HTR-8/SVneo (cell line): Measurements from ENCODE around the gene FAT2.

Source experiments
- DNase-seq: peaks from one replicate; pipeline ENCODE4 v3.0.0; 2011; ENCODE audit warnings: low spot score, mixed read lengths; ENCODE audit not compliant: insufficient read length
- FAIRE-seq: peaks from 2 replicates; lab custom pipeline; 2011; peaks lifted over from hg19 to GRCh38; lab: Jason Lieb, UNC

The FAT2 gene

GRCh38 chr5:151562019-151562707 is 29.0 kb downstream of the FAT2 start:
- FAIRE-seq (no peak), DNase-seq (no peak)

DNA sequence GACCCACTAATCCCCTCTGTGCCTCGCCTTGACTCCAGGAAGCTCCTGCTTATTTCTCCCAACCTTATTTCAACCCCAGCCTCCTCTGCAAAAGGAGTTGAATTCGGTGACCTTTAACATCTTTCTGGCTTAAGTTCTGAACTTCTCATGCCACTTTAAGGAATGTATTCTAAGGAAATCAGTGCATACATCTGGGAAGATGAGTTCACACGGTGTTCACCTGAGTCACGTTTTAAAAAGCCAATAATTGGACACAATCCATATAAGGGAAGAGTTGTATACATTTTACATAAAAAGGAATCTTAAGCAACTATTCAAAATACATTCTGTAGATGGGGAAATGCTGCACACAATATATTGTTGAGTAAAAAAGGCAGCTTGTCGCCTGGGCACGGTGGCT is 33.2 kb downstream of the FAT2 start:
- DNase-seq: no peak
- FAIRE-seq: no peak

DNA sequence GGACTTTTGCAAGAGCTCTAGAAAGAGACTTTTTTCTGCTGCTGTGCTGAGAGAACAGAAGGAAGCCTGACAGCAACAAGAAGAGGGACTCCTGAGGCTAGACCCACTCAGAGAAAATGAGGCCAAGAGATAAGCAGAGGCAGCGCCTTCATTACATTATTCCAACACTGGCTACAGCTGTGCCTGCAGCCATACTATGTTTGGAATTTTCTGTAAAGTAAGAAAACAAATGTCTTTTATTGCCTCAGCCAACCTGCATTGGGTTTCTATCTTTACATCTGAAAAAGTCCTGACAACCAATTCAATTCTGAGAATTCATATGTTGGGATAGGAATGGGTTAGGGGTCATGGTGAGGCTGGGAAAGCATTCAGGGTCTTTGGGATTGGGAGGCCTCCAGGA is 33.7 kb downstream of the FAT2 start:
- no peak for DNase-seq

DNA sequence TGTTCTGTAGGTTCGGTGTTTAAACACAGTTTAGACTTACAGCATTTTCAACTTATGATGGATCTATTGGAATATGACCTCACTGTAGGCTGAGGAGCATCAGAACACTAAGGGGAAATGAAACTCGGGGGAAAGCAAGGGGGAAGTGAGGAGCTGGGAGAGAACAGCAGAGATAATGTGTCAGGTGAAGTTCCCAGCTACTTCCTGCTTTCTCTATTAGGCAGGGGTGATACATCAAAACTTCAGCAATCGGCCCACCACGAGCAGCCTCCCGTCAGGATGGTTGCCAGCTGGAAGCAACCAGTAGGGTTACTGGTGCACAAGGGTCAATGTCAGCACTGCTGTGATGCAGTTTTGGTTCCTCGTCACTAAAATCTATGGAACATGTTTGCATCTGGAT is 34.3 kb downstream of the FAT2 start:
- no peak for DNase-seq
- no peak for FAIRE-seq

More for the DNA sequence above, 33.7 kb downstream of the FAT2 start:
- FAIRE-seq: no peak

DNA sequence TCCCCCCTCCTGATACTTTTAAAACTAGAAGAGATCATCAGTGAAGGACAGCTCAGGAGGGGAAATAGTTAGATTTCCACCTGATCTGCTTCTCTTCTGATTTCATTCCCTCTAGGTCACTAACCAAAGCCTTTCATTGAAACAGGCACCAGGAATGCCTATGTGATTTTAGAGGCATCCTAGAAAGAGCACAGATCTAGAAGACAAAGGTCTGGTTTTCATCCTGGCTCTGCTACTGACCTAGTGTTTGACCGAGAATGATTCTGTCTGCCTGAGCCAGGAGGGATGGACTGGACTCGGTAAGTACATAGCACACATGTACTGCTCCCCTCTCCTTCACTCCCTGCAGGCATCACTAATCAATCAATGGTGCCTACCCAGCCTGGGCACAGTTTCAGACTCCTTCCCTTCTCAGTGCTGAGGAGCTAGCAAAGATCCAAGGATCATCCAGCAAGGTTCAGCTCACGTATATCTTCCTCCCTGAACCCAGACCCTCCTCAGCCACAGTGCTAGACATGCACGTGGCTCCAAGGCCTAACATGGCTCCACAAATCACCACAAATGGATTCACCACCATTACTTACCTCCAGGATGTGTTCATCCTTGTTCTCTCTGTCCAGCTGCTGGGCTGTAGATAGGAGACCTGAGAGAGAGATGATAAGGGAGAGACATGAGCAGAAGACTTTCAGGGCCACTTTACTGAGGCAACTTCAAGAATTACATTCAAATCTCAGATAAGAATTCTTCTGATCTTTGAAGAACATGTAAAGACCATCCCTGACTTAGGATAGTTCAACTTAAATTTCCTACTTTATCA is 35.2 kb downstream of the FAT2 start:
- DNase-seq (no peak), FAIRE-seq (no peak)

DNA sequence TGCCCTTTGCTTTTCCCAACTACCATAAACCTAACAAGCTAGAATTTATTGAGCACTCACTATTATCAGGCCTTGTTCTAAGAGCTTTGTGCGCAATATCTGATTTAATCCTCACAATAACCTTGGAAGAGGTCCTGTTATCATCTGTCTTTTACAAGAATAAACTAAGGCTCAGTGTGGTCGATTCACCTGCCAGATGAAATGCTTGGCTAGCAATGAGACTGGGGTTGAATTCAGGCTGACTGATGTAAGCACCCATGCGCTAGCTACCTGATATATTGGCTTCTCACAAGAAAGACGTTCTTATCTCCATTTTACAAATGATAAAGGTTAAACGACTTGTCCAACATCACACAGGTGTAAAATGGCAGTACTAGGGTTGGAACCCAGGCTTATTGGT is 37.4 kb downstream of the FAT2 start:
- no peak for DNase-seq
- FAIRE-seq: no peak

GRCh38 chr5:151553130-151553670 is 37.9 kb downstream of the FAT2 start:
- FAIRE-seq: no peak

GRCh38 chr5:151551985-151552384 is 39.1 kb downstream of the FAT2 start:
- no peak for DNase-seq
- FAIRE-seq: no peak

More at GRCh38 chr5:151553130-151553670, 37.9 kb downstream of the FAT2 start:
- no peak for DNase-seq

- no peak for DNase-seq
- no peak for FAIRE-seq
Measured at GRCh38 chr5:151550146-151550545, 41.0 kb downstream of the FAT2 start.

GRCh38 chr5:151549713-151550112 is 41.4 kb downstream of the FAT2 start:
- no peak for FAIRE-seq

GRCh38 chr5:151547364-151547763 is 43.8 kb downstream of the FAT2 start:
- DNase-seq: no peak
- FAIRE-seq: no peak

More at GRCh38 chr5:151549713-151550112, 41.4 kb downstream of the FAT2 start:
- no peak for DNase-seq

DNA sequence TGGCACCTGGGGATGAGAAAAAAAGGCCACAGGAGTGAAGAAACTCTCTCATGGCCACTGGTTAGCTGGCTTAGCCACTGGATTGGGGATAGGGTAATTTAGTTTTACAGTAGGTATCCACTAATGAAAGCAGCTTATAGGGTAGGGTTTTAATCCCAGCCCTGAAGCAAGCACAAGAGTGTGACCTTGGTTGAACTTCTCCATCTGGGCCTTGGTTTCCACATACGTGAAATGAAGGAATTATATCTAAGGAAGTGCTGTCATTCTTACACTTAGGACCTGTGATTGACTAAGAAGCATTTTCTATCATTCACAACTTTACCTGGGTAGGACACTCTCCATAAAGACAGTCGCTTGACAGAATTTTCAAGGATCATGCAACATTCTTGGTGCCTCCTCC is 49.6 kb downstream of the FAT2 start:
- no peak for DNase-seq
- FAIRE-seq: no peak
